Measurements from ENCODE around the gene SLC25A48.

- no peak for TF ChIP-seq CTCF (conservative IDR thresholded peaks at IDR 0.05 in 1 of 2, IDR thresholded peaks at IDR 0.05 in 1 of 2; ENCODE audit: low read depth in 1 of 2, low read length in 2 of 2)
- no peak for TF ChIP-seq EZH2 (IDR thresholded peaks at IDR 0.05; ENCODE audit: low read length, missing control alignments)
Measured at GRCh38 chr5:135822286-135822685, 12.2 kb upstream of the SLC25A48 start.

All from fibroblast of lung (primary cell).